OCI-LY3 (cell line): ENCODE measurements around the gene NPTX1.

Source experiments
- EZH2phosphoT487 ChIP-seq: fragments of 200-600 bp; shearing (Covaris generic); IDR thresholded peaks from 2 replicates; pipeline ENCODE4 v1.6.1; 2018; ENCODE audit warnings: antibody characterized with exemption, mixed run types, low read depth
- TF ChIP-seq, protein P1 (sequence below): fragments of 200-600, 300-600 bp; sonication (generic); IDR thresholded peaks from 2 replicates; pipeline ENCODE4 v1.5.1; 2014; ENCODE audit warnings: antibody characterized with exemption, low read length, low read depth

DNA sequence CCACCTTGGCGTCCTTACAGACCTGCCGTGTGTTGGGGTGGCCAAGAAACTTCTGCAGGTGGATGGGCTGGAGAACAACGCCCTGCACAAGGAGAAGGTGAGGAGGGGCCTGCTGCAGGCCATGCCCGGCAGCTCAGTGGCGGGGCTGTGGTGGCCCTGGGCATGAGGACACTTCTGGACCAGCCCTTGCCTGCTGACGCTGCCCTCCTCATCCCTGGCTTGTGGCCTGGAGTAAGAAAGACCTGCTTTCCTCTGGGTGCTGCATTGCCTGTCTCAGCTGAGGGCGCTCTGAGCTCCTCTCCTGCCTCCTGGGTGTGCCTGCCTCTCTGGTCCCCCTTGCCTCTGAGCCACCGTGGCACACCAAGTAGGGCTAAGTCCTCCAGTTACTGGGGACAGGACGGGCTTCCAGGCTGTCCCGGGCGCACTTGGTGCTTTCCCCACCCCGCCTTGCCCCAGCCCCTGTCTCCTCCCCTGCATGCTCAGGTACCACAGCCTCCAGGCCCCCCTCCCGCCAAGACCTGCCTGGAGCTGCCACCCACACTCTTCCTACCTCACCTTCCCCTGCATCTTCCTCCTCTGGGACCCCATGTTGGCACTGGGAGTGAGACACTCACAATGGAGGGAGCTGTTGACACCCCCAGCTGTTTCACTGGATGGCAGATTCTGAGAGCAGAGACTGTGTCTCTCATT is 52.7 kb downstream of the NPTX1 start:
- TF ChIP-seq, protein P1, sequence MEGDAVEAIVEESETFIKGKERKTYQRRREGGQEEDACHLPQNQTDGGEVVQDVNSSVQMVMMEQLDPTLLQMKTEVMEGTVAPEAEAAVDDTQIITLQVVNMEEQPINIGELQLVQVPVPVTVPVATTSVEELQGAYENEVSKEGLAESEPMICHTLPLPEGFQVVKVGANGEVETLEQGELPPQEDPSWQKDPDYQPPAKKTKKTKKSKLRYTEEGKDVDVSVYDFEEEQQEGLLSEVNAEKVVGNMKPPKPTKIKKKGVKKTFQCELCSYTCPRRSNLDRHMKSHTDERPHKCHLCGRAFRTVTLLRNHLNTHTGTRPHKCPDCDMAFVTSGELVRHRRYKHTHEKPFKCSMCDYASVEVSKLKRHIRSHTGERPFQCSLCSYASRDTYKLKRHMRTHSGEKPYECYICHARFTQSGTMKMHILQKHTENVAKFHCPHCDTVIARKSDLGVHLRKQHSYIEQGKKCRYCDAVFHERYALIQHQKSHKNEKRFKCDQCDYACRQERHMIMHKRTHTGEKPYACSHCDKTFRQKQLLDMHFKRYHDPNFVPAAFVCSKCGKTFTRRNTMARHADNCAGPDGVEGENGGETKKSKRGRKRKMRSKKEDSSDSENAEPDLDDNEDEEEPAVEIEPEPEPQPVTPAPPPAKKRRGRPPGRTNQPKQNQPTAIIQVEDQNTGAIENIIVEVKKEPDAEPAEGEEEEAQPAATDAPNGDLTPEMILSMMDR, result no peak
- TF ChIP-seq EZH2phosphoT487, result no peak
